ENCODE measurements around the gene SLC12A2.

The SLC12A2 gene

DNA sequence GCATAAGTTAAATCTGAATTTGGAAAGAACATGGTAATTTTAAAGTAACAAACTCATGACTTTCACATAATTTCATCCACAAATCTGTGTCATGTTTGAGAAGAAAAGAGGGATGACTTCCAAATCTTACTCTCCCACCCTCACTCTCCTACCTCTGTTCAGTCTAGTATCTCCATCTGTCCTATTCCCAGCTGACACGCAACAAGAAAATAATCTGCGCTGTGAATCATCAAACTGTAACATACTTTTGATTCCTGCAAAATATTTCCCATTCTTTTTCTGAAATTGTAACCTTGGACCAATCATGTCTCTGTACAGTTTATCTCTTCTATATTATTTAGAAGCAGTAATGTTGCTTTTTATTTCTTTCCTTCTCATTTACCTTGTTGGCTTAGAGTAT, 91.4 kb downstream of the SLC12A2 start:
- DNase-seq: no peak

DNA sequence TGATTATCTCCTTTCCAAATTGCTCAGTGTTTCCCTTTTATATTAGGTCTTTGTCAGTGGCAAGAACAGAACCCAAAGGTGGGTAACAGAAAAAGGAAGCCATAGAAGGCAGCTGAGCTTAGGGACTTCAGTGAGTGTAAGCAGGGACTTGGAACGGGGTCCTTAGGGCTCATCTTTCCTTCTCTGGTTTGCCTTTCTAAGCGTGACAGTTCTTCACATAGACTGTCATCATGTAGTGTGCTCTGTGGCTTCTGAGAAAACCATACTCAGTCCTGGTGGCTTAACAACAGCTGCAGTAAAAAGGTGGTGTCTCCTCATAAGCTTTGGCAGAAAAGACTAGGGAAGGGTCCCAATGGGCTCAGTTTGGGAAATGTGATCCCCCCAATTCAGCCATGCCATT, 108.8 kb downstream of the SLC12A2 start:
- no peak for DNase-seq

DNA sequence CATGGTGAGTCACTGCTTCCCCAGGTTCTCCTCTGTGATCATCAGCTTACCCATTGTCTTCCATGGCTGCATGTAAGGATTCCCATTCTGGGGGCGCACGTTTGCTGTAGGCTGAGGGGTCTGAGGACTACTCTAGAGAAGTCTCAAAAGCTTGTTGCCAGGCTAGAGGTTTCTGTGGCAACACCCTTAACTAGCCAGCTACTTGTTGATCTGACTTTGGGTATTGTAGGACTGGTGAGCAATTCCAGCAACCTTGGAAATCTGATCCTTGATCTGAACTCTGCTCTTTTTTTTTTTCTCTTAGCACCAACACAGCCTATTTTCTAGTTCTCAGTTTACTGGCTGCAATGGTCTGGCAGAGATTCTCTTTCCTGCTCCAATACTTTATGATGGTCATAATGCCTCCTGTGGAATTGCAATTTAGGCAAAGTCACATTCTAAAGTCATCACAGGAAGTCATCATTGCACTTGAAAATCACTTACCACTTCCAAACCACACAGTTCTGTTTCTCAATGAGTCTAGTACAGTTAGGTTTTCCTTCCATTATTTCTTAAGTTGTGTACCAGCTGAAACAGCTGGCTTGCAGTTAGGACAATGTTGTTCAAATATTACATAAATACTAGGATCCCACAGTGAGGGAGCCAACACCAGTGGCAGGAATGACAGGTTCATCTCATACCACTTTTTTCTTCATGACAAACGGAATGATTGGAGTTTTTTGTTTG, 110.3 kb downstream of the SLC12A2 start:
- DNase-seq: no peak

- DNase-seq: no peak
Measured at GRCh38 chr5:128195316-128195715, 111.8 kb downstream of the SLC12A2 start.

GRCh38 chr5:128196080-128196479, 112.5 kb downstream of the SLC12A2 start:
- no peak for DNase-seq

- peak; percentile 44 for DNase-seq
Measured at GRCh38 chr5:128196791-128197190, 113.2 kb downstream of the SLC12A2 start.

- DNase-seq: peak; percentile 57
Measured at GRCh38 chr5:128197896-128198522, 114.4 kb downstream of the SLC12A2 start.

DNA sequence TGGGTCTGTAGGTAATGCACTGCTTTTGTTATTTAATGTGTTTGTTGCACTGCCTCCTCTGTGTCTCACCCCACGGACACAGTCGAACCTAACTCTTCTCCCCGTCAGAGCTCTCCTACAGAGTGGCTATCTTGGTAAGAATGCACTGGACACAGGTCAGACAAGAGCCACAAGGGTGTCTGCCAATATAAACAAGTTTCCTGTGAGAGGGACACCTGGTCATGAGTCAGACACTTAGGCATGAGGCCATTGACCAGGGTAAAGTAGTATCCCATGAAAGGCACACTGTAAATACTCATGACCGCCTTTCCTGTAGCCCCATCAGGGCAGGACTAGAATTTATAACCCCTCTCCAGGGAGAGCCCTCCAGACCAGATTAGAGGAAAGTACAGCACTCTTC, 115.5 kb downstream of the SLC12A2 start:
- DNase-seq: no peak

DNA sequence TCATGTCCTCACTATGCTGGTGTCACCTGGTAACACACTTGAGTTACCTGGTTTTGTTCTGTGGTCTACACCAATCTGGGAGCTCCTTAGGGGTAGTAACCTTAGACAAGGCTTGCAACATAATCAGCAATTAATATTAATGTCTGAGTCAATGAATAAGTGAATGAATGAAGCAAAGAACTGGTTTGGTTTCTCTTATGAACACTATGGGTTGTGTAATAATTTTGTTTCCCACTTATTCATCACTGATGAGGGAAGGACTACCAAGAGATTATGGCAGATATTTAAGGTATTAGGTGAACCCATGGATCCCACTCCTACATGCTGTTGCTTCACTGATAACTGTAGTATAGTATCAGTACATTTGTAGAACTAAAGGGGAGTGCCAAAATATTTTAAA, 116.0 kb downstream of the SLC12A2 start:
- DNase-seq: no peak

GRCh38 chr5:128201065-128201926, 117.7 kb downstream of the SLC12A2 start:
- DNase-seq: peak; percentile 76

DNA sequence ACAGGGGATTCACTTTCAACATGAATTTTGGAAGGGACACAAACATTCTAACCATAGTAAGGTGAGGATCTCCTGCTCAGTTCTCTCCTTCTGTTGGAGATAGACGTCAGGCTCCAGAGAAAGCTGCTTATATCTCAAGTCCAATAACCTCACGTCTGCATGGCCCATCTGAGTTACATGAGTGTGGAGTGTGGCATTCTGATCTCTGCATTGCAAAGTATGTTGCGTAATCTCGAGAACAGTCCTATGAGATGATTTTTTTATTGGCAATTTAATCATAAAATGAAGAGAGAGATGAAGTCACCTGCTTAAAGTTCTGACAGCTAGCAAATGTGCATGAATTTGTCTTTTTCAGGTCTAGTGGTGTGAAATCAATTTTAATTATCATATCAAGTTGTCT, 118.8 kb downstream of the SLC12A2 start:
- DNase-seq: no peak

GRCh38 chr5:128208436-128208835, 124.9 kb downstream of the SLC12A2 start:
- no peak for DNase-seq

DNA sequence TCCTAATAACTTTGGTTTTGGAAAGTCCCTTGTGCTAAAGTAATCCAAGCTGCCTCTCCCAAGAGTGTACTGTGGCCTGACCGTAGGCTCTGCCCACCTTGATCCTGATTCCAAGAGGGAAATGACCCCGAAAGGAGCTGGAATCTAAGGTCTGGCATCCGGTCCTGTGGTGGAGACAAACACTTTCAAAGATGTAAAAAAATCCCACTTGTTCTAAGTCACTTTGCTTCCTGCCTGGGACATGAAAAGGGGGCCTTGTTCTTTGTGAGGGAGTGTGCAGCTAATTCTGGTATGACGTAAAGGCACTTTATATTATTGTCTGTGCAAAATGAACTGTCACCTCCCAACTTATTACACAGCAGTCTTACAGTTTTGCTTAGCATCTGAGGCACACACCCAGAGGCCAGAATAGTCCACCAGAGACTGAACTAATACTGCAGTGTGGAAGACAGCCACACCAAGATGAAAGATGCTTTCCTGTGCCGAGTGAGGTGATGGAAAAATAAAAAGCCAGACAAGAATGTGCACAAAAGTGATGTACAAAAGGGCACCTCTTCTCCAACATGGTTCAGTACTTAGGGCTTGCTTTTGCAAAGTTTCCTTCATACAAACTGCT, 128.7 kb downstream of the SLC12A2 start:
- DNase-seq: no peak

DNA sequence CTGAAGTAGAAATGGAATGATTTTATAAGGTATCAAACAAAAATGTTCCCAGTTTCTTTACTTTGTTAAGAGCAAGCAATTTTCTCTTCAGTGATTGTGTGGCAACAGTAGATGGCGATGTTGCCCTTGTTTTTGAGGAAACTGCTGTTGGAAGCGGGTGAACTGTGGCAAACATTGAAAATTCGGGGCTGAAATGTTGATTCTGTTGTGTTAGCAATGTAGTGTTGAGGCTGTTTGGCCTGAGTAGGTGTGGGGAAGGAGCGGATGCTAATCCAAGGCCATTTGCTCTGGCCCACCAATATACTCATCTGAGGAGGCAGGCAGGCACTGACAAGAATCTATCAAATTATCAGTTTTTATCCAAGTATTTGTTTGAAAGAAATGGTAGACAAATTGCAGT, 129.8 kb downstream of the SLC12A2 start:
- DNase-seq: peak; percentile 29

- DNase-seq: no peak
Measured at GRCh38 chr5:128213833-128214232, 130.3 kb downstream of the SLC12A2 start.

GRCh38 chr5:128216285-128216684, 132.7 kb downstream of the SLC12A2 start:
- DNase-seq: no peak

DNA sequence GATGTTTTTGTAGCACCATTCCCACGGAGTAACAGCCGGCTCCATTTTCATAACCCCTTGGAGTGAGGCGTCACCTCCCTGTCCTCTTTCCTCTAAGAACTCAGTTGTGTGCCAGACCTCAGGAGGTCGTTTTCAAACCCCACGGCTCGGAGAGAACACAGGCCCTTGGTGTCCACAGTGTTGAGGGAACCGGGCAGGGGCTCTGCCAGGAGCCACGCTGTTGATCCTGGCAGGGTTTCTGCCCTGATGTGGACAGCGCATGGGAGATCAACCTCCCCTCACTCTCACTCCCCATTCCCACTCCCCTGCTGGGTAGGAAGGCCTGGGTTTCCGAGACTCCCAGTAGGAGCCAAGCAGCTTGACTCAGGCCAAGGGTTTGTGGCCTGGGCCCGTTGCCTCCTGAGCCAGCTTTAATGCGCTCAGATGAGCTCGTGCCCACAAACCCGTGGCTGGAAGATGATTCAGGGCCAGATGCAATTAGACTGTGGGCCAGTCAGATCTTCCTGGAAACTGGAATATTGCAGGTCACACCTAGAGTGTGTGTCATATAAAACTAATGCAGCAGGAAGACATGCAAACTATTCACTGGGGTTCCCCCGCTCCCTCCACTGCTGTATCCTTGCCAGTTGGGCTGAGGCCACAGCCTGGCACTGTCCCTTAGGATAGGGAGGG, 133.4 kb downstream of the SLC12A2 start:
- no peak for DNase-seq

- no peak for DNase-seq
Measured at GRCh38 chr5:128220841-128221240, 137.3 kb downstream of the SLC12A2 start.

GRCh38 chr5:128224336-128224735, 140.8 kb downstream of the SLC12A2 start:
- no peak for DNase-seq

GRCh38 chr5:128225245-128226030, 141.9 kb downstream of the SLC12A2 start:
- DNase-seq: no peak

DNA sequence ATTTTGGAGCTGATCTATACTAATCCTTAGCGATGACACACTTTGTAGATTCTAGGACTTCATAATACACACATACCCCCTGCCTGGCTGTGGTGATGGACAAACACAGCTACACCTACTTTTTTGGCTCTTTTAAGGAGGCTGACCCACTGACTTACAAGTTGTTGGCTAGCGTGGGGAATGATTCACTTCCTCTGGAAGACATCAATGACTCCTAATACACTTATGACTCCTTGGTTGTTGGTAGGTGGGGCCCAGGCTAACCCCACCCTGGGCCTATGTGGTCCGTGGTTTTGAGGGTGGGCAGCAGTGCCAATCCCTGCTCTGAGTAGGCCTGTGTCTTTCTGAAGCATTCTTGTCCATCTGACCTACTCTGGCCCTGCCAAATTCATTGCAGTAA, 144.4 kb downstream of the SLC12A2 start:
- no peak for DNase-seq

DNA sequence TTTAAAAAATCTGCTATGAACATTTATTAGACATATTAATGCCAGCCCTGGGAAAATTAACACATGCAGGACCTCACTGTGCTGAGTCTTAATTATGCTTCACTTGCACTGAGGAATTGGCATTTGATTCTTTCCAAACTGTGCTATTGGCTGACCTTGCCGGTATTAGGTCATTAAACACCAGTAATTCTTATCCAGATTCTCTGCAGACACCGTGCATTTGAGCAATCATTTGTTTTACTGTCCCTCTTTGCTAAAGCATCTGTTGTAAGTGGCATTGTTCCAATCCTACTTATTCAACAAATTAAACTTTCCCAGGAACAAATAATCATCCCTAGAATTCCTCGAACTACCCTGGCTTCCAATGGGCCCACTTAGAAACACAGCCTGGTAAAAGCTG, 145.0 kb downstream of the SLC12A2 start:
- no peak for DNase-seq

Data from CD4-positive, alpha-beta T cell treated with Interleukin-4 for 4 hours (primary cell).